CD4-positive, alpha-beta T cell treated with Interleukin-17A for 4 hours (primary cell): ENCODE measurements around the gene PSAPL1.

ENCODE experiments used
- DNase-seq: peaks from one replicate; pipeline ENCODE4 v3.0.0-alpha.2; 2020; ENCODE audit warnings: mixed read lengths

PSAPL1 gene

DNA sequence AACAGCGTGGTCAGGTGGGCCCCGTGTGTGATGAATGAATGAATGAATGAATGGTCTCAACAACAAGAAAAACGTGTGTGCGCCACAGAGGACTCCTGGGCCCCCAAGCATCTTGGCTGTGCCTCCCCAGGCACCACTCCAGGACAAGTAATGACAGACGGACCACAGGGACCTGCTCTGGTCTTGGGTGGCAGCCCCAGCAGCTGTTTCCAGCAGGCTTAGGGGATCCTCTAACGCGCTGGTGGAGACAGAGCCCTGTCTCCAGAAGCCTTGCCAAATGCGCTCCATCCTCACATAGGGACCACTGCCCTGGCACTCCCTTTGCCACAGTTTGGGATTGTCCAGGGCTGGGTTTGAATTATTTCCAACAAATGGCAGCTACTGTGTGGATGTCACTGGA, 39.1 kb downstream of the PSAPL1 start:
- no peak for DNase-seq

DNA sequence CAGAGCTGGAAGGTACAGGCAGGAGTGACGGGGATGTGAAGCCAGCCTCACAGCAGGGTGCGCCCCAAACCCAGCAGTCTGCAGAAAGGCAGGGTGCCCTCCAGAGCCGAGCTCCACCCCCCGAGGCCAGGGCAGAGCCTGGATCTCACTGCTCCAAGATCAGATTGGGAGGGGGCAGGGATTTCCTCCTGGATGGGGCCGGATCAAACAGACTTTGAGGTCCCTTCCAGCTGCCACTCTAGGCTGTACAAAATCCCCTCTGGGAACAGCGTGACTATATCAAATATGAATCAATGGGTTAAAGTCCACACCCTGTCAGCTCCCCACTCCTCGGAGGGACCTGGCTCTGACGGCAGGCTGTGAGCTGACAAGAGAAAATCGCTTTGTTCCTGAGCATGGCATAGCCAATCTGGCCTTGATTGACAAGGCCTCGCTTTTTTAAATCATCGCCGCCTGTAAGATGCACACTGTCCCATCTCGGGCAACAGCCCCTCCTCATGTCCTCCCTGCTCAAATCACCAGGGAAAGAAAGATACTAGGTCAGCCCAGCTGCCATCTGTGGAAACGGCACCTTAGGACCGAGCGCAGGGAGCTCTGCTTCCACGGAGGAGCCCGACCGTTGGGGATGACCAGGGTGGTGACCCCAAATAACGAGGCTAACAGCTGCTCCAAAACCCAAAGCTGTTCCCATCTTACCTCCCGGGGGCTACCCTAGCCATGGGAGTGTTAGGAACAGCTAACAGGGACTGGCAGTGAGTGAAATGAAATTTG, 39.9 kb downstream of the PSAPL1 start:
- DNase-seq = no peak

DNA sequence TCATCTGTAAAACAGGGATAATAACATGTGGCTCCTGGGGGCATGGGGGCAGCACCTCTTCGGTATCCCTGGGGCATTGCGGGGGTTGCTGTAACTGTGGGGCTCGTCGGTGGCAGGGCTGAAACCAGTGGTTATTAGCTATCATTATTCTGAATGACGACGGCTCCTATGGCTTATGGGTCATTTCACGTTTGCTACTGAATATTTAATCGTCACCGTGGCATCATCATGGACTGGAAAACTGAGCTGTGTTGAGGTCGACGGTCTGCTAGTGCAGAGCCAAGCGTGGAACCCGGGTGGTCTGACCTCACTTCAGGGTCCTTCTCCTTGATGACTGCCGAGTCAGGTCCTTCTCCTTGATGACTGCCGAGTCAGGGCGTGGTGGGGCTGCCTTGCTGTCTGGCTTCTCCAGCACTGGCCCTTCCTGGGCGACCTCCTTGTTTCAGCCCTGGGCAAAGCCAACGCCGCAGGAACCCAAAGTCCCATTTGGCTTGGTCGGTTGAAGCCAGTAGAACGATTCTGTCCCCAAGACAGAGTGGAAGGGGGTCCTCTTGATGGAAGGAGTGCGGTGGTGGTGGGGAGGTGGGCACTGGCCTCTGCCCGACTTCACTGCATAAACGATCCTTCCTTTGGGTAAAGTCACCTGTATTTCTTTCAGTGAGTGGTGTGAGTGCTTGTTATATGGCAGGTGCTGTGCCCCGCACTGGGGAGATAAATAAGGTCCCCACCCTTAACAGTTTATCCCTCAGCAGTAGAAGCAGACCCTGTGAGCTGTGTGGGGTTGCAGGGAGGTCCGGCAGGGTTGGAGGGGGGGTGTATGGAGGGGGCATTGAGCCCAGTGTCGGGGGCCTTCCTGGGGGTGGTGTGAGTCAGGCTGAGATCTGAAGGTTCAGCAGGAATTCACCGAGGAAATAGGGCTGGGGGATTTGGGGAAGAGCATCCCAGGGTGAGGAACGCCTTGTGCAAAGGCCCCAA, 40.8 kb downstream of the PSAPL1 start:
- DNase-seq = no peak

GRCh38 chr4:7392438-7393421, 42.0 kb downstream of the PSAPL1 start:
- DNase-seq = no peak

DNA sequence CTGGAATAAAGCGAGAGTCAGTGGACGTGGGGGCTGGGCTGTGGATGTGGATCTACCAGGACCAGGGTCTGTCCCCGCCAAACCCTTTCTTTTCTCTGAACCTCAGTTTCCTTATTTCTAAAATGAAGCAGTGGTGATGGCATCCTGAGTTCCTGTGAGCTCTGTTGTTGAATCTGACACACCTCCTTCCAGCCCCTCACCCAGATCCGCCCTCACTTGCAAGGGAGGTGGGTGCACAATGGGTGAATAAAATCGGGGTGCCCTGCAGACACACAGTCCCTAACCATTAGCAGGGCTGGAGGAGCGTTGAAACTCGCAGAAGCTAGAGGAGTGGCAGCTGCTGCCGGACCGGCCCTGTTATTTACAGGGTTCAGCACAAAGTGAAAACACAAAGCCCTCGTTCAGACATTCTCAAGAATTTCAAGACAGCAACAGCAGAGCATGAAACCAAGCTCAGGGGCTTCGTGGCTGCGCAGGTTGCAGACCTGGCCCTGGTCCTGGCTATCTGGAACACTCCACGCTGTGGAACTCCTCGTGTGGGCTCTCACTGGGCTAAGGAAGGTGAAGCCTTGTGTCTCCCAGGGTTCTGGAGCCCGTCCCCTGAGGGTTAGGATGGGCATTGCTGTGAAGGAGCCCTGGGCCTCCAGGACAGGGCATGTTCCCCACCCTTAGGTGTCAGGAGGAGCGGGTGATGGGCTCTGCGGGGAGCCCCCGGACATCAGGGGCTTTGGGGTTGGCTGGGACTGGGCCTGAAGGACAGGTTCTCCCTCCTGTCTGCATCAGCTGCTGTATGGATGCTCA, 42.9 kb downstream of the PSAPL1 start:
- no peak for DNase-seq

GRCh38 chr4:7390906-7391636, 43.7 kb downstream of the PSAPL1 start:
- no peak for DNase-seq

DNA sequence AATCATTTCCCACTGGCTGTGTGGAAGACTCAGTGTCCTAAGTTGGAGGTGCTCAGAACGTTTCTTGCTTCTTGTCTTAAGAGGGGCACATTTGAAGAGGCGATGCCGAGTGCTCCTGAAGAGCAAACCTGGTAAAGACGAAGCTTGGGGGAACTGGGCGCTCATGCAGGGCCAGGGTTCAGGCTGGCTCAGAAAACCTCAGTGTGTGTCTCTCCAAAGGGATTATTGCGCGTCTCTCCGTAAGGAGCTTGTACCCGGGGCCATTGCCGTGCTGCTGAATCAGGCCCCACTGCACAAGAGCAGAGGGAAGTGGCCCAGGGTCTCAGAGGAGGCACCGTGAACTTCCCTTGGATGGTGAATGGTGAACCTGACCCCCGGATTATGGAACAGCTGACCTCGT, 44.4 kb downstream of the PSAPL1 start:
- DNase-seq = no peak

DNA sequence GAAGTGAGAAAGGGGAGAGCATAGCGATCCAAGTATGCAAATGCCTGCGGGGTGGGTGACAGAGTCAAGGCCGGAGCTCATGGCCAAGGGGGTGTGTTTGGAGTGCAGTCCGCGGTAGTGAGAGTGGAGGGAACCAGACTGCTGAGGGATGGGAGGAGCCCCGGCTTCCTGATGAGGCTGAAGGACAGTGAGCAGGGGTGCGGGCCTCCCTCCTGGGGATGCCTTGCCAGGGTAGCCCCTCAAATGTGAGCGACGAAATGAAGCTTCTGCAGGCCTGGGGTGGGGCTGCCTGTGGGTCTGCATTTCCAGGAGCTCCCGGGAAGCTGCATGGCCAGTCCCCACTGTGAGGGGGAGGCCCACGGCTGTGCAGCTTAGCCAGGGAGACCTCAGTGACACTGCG, 45.0 kb downstream of the PSAPL1 start:
- no peak for DNase-seq

DNA sequence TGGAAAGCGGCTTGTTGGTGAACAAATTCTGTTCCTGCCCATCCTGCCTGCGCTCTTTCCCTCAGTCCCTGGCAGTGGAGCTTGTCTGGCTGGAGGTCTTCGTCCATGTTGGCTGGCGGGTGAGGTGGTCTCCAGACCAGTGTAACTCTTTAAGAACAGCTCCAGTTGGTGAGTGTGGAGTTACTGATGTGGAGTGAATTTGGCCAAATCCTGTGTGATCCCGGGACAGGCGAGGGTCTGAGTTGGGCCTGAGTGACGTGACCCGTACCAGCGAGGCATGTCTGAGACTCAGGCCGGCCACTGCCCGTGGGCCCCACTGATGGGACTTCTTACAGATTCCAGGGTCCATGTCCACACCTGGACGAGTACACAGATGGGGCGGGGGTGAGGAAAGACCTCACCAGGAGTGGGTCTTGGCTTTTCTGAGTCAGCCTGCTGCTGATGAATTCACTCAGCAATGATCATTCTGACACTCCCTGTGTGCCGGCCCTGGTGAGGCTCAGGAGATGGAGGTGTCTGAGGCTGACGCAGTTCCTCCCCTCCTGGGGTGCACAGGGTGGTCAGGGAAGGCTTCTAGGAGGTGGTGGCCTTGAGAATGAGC, 45.5 kb downstream of the PSAPL1 start:
- no peak for DNase-seq

- DNase-seq = no peak
Observed at GRCh38 chr4:7388627-7389026, 46.1 kb downstream of the PSAPL1 start.

DNA sequence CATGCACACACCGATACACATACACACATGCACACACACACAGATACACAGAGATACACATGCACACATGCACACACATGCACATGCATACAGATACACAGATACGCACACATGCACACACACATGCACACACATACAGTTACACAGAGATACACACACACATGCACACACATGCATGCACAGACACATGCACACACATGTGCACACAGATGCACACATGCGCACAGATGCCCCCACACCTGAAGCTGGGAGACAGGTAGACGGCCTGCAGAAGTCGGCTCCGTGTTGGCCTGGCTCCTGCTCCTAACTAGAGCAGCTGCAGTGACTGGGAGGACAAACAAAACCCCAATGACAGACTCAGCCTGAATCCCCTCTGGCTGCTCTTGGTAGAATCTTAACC, 46.8 kb downstream of the PSAPL1 start:
- no peak for DNase-seq

DNA sequence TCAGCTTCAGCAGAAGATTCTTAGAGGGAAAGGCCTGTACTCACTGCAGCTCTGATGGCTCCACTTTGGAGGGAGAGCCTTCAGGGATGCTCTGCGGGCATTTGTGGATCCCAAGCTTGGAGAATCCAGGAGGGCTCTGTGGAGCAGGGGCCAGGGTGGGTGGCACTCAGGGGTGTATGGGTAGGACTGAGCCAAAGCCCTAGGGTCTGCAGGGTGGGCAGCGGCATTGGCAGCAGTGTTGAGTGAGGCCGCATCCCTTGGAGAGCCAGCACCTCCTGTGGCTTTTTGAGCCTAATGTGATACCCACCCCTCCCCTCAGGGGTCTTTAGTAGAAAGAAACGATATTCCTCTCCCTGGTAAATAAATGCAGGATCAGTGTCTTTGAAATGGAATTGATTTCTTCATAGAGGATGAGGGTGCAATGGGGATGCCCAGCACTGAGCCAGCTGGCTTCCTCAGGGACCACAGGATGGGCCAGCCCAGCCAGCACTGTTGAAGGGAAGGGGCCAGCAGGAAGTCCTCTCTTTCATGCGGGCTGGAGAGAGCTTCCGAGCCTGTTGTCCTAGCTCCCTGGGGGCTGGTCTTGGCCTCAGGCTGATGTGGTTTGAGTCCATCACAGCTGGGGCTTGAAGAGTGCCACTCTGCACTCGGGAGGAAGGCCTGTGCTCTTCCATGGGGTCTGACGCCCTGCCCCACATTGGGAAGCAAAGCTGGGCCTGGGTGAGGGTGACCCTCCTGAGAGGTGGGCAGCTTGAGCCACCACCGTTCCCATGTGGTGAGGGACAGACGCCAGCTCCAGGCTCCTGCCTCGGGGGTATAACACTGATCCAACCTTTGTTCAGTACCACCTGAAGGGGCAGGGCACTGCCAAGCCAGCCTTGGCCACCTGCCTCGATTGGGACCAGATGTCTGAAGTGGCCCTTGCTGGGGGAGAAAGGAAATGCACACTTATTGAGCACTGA, 49.5 kb downstream of the PSAPL1 start:
- DNase-seq = no peak

DNA sequence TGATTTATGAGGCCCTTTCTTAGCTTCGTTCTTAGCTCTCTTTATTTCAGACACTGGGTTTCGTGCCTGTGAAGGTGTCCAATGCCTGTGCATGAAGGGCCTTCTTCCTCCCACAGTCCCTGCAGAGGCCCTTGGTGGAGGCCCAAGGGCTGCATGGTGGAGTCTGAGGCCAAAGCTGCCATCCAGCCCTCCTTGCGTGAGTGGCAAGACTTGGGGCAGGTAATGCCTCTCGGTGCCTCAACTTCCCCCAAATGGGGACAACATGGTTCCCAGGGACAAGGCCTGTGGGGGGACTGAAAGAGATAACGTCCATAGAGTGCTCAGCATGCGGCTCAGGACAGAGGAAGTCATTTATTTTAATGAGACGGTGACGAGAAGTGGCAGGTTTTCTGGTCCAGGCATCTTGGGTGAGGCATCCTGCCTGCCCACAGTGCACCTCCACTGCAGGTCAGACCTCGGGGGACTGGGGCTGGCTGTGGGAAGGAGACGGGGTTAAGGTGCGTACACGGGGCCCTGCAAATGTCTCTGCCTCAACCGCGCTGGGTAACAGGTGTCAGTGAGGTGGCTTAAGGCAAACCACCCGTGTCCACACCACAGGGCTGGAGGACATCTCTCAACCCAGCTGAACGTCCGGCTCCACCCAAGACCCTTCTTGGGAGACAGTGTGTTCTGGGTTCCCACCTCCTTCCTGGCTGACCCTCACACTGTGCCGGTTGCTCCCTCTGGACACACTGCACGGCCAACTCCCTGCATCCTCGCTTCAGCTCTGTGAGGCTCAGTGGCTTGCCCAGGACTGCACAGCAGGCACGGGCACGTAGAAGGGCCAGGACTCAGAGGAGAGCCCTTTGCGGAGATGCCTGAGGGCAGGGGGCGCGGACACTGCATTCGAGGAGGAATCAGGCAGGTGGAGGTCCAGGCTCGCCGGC, 50.5 kb downstream of the PSAPL1 start:
- DNase-seq = no peak

GRCh38 chr4:7383266-7383665, 51.5 kb downstream of the PSAPL1 start:
- DNase-seq = no peak

- DNase-seq = no peak
Observed at GRCh38 chr4:7382634-7383014, 52.1 kb downstream of the PSAPL1 start.

GRCh38 chr4:7381890-7382633, 52.7 kb downstream of the PSAPL1 start:
- DNase-seq = no peak

DNA sequence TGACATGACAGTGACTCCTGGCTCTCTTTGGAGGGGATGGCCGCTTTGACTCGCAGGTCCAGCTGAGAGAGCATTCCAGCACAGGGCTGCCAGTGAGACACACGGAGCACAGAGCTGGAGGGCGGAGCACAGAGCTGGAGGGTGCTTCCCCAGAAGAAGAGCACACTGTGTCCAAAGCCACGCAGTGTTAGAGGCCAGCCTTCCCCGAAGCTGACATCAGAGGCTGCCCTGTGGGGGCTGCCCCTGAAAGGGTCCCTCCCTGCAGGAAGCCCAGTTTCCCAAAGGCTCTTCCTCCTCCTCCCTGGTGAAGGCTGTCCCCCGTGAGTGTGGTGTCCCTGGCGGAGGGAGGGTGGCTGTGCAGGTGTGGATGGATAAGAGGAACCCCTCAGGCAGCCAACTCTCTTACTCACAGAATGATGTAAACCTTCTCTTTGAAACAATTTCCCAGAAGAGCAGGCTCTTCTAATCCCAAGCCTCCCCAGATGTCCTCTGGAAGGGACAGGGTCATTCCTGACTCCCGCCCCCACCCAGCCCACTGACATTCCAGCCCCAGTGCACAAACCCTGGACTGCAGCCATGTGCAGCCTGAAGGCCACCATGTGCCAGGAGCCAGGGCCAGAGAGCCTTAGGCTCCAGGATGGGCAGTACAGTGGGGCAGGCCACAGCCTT, 53.4 kb downstream of the PSAPL1 start:
- DNase-seq = no peak
